Glomerular visceral epithelial cell (primary cell): Measurements from ENCODE around the gene TEX50.
"Not testable (repeated sequence)": the region's sequence is repeated elsewhere in the genome, so short reads cannot be mapped to it uniquely, and the experiment has no call there.

Source experiments
- DNase-seq: peaks from one replicate; pipeline ENCODE4 v3.0.0-alpha.2; 2016; ENCODE audit errors: extremely low spot score

Gene TEX50

GRCh38 chr1:173635116-173635515, at the start of gene TEX50:
TSS of gene TEX50 (plus strand) at chr1:173635338. CDS start at chr1:173635522, 184 bp downstream.
- no peak for DNase-seq

- DNase-seq: peak; percentile 29
These were observed 44.6 kb upstream of the TEX50 start for GRCh38 chr1:173590557-173590956.

- not testable (repeated sequence) for DNase-seq
These were observed 44.0 kb upstream of the TEX50 start for GRCh38 chr1:173591138-173591537.

GRCh38 chr1:173596097-173596825, 38.9 kb upstream of the TEX50 start:
- DNase-seq: no peak

GRCh38 chr1:173601588-173601987, 33.5 kb upstream of the TEX50 start:
- no peak for DNase-seq

- DNase-seq: no peak
These were observed 32.0 kb upstream of the TEX50 start, which contains the start of gene SLC9C2 for GRCh38 chr1:173603056-173603591. TSS of gene SLC9C2 (minus strand) at chr1:173603072. CDS start at chr1:173601776, 1,296 bp downstream.

GRCh38 chr1:173608503-173609216, 26.5 kb upstream of the TEX50 start:
- no peak for DNase-seq

GRCh38 chr1:173613086-173613485, 22.1 kb upstream of the TEX50 start:
- not testable (repeated sequence) for DNase-seq

- no peak for DNase-seq
These were observed 18.3 kb upstream of the TEX50 start for GRCh38 chr1:173616859-173617258.

- no peak for DNase-seq
These were observed 7.9 kb upstream of the TEX50 start for GRCh38 chr1:173627269-173627668.

GRCh38 chr1:173628888-173629287, 6.2 kb upstream of the TEX50 start:
- no peak for DNase-seq

- DNase-seq: not testable (repeated sequence)
These were observed 2.3 kb downstream of the TEX50 start for GRCh38 chr1:173637236-173638042.

- no peak for DNase-seq
These were observed 3.2 kb downstream of the TEX50 start for GRCh38 chr1:173638043-173639021.

- no peak for DNase-seq
These were observed 4.0 kb downstream of the TEX50 start for GRCh38 chr1:173639102-173639501.

- not testable (repeated sequence) for DNase-seq
These were observed 7.5 kb downstream of the TEX50 start for GRCh38 chr1:173642450-173643139.

- no peak for DNase-seq
These were observed 11.5 kb downstream of the TEX50 start for GRCh38 chr1:173646656-173647055.

- DNase-seq: no peak
These were observed 13.9 kb downstream of the TEX50 start for GRCh38 chr1:173648880-173649605.

- DNase-seq: no peak
These were observed 25.2 kb downstream of the TEX50 start for GRCh38 chr1:173660306-173660705.

- no peak for DNase-seq
These were observed 26.1 kb downstream of the TEX50 start for GRCh38 chr1:173661271-173661670.
